Measurements from ENCODE around the gene CLDN9.
A peak's percentile ranks its signal among the peaks of the same experiment; 100 is the strongest.

CLDN9 gene

DNA sequence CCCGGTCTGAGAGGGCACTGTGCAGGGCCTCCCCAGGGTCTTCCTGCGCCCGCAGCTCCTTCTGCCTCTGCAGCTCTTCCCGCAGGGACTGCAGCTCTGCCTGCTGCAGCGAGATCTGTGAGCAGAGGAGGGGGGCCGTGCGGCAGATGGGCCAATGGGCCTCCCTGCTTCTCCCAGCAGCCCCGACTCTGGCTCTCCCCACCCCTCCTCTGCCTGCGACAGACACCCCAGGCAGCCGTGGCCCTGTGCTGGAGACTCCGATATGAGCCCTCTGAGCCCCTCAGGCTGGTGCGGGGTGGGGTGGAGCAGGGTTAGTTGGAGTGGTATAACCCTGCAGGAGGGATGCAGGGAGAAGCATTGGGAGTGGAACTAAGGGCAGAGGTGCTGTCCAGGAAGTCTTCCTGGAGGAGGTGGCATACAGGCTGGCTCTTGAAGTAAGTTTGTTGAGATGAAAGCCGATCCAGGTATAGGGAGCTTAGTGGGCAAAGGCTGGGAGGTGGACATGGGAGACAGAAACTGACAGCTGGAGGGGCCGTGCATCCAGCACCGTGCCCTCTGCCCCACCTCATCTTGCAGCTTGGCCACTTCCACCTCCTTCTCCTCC lies 16.1 kb downstream of the CLDN9 start:
- DNase-seq (ENCODE audit: low read depth in 1 of 2, low spot score in 1 of 2): no peak

DNA sequence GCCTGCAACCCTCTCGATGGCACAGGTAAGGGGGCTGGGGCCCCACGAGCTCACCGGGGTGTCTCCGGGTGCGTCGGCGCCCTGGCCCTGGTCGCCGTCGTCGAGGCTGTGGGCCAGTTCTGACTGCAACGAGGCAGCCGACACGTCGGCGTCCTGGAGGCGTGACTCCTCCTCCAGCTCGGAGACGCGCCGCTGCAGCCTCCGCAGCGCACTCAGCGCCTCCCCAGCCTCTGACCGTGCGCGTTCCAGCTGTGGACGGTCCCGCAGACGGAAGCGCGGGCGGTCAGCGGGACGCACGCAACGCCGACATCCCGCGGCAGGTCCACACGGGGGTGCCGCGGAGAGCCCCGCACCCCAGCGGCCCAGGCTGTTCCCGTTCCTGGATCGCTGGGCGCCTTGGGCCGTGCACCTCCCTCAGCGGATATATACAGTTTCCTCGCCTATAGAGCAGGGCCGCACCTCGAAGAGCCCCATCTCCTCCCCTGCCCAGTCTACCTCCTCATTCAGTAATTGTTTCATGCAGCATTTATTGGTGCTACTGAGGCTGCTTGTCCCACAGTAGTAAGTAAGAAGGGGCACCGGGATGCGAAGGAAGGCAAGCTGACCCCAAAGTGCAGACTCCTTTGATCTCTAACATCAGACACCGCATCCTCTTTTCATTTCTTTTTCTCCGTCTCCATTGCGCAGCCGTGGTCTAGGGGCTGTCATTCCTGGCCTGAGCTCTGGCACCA lies 16.9 kb downstream of the CLDN9 start:
- DNase-seq (ENCODE audit: low read depth in 1 of 2, low spot score in 1 of 2): peak in 1 of 2 donors; percentile 8

DNA sequence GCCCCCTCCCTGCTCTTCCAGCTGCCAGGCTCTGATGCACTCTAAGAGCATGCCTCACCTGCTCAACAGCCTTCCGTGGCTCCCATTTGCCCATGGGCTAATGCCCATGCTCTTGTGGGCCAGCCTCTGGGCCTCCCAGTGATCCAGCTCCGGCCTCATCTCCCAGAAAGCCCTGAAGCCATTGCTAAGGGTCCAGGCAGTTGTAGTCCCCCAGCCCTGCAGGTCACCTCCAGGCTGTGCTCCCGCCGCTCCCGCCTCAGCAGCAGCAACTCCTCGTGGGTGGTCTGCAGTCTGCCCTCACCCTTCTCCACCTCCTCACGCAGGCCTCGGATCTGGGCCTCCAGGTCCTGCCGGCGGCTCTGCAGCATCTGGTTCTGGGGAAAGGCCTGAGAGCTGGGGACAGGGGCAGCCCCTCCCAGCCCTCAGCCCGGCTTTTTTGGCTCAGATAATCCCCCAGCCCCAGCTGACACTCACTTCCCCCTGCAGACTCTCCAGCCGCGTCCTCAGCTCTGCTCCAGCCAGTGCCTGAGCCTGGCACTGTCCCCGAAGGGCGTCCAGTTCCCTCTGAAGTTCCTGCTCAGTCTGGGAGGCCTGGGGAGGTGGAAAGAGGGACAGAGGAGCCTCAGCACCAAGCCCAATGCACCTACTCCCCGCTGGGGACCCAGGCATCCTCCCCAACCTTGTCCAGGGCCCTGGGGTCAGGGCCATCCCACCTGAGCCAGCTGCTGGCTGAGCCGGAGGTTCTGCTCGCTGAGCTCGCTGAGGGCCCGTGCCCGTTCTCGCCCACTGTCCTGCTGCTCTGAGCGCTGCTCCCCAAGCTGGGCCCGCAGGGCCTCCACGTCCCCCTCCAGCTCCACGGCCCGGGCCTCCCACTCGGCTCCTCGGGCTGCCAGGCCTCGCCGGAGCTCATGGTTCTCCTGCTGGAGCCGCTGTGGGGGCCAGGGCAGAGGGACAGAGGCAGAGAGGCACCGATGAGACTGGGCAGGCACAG lies 17.8 kb downstream of the CLDN9 start:
- no peak for DNase-seq (ENCODE audit: low read depth in 1 of 2, low spot score in 1 of 2)

DNA sequence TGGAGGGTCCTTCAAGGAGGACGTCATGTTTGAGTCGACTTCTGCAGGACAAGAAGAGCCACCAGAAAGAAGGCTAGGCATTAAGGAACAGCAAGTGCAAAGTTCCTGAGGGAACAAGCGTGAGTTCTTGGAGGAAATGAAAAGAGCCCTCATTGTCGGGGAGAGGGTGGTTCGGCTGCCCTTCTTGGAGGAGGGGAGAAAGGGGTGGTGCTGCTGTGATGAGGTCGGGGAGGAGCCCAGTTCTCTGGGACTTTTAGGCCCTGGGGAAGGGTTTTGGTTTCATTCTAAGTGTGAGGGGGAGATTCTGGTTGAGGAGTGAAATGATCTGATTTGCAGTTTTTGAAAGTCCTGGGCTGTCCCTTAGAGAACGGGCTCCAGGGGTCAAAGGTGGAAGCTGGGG lies 19.9 kb downstream of the CLDN9 start:
- DNase-seq (ENCODE audit: low read depth in 1 of 2, low spot score in 1 of 2): no peak

DNA sequence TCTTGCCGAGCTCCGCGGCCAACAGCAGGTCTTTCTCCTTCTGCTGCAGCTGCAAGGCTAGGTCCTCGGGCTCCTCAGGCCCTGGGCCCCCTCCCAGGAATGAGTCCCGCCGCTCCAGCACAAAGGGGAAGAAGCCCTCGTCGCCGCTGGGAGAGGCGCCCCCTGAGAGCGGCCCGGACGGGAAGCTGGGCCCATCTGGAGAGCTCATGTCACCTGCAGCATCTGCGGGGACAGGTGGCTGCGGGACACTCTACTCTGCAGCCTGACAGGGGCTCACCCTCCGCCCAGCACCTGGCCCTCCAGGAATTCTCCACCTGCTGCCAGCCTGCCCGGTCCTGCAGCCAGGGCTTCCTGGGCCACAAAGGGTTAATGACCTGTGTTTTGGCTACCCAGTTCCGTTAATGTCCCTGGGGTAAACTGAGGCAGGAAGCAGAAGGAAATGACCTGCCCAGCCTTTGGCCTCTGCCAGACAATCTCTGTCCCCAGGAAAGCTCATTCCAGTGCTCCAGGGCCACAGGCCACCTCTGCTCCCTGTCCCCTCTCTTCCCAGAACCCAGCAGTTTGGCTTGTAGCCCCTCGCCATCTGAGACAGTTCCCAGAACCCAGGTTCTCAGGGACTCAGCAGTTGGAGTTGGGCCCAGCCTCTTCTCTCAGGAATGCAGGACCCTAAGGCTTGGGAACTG lies 22.7 kb downstream of the CLDN9 start:
- DNase-seq (ENCODE audit: low read depth in 1 of 2, low spot score in 1 of 2): no peak

DNA sequence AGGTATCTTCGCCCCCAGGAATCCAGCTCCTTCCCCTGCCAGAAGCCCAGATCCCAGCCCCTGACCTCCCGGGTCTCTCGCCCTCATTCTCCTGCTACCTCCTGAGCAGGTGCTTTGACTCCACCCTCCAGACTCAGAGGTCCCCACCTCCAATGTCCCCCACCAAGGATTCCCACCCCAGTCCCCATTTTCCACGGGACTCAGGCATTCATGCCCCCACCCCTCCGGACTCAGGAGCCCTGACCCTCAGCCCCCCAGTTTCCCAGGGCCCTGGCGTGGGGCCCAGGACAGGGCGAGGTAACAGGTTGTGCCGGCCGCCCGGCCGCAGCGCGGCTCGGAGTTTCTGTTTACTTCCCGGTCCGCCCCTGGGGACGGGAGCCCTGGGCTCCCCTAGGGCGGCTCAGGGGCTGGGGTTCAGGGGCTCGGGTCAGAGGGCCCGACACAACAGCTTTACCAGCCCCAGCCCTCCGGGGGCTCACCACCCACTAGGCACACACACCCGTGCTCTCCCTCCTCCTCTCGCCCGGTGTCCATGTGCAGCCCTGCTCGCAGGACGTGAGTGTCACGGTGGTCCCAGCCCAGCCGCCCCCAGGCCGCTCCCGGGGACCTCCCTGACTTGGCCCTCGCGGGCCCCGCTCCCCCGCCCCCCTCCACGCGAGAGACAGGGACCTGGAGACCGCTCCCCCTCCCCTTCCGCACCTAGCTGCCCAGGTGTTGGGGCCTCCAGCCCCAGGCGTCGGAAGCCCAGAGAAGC lies 23.4 kb downstream of the CLDN9 start:
- no peak for DNase-seq (ENCODE audit: low read depth in 1 of 2, low spot score in 1 of 2)

DNA sequence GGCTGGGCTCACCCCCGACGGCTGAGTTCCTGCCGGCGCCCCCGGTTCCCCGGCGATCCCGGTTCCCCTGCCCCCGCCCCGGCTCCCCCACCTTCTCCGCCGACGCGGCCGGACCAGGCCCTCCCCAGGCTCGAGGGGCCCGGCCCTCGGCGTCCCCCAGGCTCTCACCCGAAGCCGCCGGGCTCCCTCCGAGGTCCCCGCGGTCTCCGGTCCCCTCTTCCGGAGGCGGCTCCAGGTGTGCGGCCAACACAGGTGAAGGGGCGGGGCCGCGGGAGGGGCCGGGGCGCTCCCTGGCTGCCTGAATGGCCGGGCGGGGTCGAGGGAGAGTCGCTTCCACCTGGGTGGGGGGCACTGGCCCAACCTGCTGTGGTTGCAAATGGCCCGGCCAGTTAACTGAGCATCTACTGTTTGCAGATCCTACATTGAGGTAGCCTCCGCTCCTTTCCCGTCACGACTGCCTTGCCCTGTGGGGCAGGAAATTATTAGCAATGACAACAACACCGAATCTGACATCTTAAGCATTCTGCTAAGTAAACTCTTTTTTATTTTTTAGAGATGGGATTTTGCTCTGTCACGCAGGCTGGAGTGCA lies 24.1 kb downstream of the CLDN9 start, which contains the start of gene BICDL2:
Gene BICDL2, minus strand, starts transcription at position 219 of the 590 bp plus-strand sequence. CDS start 1,448 bp downstream, outside the sequence.
- DNase-seq (ENCODE audit: low read depth in 1 of 2, low spot score in 1 of 2): no peak

DNA sequence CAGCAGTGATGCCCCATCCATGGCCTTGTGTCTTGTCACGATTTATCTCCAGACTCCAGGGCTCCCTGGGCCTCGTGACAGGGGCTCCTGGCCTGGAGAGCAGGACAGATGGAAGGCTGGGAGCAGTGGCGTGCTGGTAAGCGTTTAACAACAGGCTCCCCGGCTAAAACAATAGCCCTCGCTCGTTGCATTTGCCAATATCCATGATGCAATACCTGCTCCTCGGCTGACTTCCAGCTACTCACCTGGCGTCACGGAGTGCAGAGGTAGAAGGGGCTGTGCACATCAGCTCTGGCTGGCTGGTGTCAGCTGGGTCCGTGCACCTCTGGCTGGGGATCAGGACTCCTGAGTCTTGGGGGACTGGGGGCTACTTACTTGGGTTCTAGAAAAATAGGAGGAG lies 25.5 kb downstream of the CLDN9 start:
- DNase-seq (ENCODE audit: low read depth in 1 of 2, low spot score in 1 of 2): no peak

DNA sequence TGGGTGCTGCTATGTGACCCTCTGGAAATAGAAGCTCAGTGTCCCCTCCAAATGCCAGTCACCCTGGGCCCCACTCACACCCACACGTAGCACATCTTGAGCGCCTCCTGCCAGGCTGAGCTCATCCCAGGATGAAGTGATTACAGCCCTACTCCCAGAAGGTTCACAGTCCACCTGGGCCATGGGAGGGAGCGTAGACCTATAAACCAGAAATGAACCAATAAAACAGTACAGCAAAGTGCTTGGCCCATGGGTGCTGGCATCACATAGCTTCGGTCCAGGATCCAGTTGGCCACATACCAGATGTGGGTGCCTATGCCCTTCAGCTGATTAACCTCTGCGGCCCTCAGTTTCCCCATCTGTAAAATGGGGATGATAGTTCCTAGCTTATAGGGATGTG lies 26.2 kb downstream of the CLDN9 start:
- no peak for DNase-seq (ENCODE audit: low read depth in 1 of 2, low spot score in 1 of 2)

DNA sequence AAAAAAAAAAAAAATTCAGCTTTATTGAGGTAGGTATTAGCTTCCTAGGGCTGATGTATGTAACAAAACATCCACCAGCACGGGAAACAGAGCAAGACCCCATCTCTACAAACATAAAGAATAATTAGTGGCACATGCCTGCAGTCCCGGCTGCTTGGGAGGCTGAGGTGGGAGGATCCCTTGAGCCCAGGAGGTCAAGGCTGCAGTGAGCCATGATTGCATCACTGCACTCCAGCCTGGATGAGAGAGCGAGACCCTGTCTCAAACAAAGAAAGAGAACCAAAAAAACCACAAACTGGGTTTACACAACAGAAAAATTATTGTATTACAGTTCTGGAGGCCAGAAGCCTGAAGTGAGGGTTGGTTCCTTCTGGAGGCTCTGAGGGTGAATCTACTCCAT lies 29.7 kb downstream of the CLDN9 start:
- DNase-seq (ENCODE audit: low read depth in 1 of 2, low spot score in 1 of 2): no peak

DNA sequence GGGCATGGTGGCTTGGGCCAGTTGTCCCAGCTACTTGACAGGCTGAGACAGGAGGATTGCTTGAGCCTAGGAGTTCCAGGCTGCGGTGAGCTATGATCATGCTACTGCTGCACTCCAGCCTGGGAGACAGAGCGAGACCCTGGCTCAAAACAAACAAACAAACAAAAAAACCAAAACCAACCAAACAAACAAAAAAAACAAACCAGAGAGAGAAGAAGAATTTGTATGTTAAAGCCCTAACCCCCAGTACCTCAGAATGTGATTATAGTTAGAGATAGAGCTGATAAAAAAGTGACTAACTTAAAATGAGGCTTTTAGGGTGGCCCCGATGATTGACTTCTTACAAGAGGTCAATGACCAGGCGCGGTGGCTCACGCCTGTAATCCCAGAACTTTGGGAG lies 32.0 kb downstream of the CLDN9 start:
- no peak for DNase-seq (ENCODE audit: low read depth in 1 of 2, low spot score in 1 of 2)

DNA sequence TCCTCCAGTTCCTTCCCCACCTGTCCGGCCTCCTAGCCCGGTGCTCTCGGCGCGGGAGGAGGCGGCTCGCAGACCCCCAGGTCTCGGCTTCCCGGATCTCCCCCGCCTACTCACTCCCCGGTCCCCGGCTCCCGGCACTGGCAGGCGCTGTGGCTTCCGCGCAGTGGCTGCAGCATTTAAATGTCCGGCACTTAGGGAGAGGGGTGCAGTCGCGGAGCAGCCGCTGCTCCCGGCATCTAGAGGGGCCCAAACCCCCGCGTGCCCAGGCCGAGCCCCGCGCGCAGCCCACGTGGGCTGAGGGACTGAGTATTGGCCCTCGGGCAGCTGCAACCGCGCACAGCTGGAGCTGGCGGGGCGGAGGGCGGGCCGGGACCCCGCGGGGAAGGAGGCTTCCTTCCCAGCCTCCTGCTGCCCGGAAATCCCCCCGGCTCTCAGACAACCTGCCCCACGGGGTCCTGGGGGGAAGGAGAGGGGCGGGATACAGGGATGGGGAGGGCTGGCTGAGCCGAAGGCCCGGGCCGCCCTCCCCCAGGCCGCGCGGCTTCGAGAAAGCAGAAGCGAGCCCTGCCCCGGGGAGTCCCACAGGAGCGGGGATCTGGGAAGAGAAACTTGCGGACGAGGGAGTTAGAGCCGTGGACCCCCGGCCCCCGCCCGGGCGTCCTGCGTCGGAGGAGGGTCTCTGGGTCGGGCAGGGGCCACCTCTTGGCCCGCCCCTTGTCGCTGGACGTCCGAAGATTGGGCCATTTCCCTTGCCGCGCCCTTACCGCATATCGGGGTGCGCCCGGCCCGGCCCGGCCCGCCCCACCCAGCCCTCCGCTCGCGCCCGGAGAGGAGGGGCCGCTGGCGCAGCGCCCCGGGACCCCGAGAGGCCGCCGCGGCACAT lies 33.3 kb downstream of the CLDN9 start, which contains the start of gene MMP25:
Gene MMP25, plus strand, starts transcription at position 804 of the 883 bp plus-strand sequence. CDS start 357 bp downstream, outside the sequence.
- DNase-seq (ENCODE audit: low read depth in 1 of 2, low spot score in 1 of 2): no peak

DNA sequence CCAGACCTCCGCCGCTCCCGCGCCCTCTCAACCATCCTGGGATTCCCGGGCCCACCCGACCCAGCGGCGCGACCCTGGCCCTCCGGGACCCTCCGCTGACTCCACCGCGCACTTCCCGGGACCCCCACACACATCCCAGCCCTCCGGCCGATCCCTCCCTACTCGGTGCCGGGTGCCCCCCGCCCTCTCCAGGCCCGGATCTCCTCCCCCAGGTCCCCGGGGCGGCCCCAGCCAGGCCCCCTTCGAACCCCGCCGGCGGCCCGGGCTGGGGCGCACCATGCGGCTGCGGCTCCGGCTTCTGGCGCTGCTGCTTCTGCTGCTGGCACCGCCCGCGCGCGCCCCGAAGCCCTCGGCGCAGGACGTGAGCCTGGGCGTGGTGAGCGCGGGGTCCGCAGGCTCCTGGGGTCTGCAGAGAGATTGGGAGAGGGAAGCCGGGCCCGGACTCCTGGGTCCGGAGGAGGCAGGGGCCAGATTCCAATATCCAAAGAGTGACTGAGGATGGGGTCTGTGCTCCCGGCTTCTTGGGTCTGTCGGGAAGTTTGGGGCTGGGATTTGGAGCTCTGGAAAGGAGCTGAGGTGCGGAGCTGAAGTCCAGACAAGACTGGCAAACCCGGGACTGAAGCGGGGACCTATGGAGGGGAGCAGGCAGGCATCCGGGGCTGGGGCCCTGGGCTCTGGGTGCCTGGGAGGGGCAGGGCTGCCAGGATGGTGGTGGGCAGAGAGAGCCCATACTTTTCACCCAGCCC lies 34.1 kb downstream of the CLDN9 start:
- DNase-seq (ENCODE audit: low read depth in 1 of 2, low spot score in 1 of 2): no peak

DNA sequence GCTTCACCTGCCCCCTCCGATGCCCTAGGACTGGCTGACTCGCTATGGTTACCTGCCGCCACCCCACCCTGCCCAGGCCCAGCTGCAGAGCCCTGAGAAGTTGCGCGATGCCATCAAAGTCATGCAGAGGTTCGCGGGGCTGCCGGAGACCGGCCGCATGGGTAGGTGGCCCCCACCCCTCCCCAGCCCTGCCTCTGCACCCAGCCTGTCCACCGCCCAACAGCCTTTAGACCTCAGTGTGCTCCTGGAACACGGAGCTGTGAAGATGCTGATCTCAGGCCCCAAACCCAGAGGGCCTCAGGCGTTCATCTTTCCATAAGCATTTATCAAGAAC lies 34.6 kb downstream of the CLDN9 start:
- no peak for DNase-seq (ENCODE audit: low read depth in 1 of 2, low spot score in 1 of 2)

DNA sequence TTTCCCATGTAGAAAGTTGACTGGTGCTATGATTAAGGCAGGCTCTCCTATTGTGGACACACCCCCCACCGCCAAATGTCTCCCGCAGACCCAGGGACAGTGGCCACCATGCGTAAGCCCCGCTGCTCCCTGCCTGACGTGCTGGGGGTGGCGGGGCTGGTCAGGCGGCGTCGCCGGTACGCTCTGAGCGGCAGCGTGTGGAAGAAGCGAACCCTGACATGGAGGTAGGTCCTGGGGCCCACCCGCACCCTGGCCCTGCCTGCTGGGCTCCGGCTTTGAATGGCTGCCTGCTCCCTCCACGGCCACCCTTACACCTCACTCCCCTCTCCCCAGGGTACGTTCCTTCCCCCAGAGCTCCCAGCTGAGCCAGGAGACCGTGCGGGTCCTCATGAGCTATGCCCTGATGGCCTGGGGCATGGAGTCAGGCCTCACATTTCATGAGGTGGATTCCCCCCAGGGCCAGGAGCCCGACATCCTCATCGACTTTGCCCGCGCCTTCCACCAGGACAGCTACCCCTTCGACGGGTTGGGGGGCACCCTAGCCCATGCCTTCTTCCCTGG lies 37.3 kb downstream of the CLDN9 start:
- no peak for DNase-seq (ENCODE audit: low read depth in 1 of 2, low spot score in 1 of 2)

DNA sequence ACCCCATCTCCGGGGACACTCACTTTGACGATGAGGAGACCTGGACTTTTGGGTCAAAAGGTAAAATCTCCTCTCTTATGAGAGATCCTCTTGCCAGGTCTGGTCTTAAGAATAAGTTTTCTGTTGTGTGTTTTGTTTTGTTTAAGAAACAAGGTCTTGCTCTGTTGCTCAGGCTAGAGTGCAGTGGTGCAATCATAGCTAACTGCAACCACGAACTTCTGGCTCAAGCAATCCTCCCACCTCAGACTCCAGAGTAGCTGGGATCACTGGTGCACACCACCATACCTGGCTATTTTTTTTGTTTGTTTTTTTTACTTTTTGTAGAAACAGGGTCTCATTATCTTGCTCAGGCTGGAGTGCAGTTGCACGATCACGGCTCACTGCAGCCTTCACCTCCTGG lies 37.8 kb downstream of the CLDN9 start:
- no peak for DNase-seq (ENCODE audit: low read depth in 1 of 2, low spot score in 1 of 2)

DNA sequence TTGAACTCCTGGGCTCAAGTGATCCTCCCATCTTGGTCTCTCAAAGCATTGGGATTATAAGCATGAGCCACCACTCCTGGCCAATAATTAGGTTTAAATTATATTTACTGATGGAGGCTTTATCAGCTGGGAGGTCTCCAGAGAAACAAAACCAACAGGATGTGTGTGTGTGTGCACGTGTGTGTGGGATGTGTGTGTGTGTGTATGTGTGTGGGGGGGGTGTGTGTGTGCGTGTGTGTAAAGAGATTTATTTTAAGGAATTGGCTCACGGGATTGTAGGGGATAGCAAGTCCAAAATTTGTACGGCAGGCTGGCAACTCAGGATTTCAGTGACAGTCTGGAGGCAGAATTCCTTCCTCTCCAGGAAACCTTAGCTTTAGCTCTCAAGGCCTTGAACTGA lies 38.3 kb downstream of the CLDN9 start:
- DNase-seq (ENCODE audit: low read depth in 1 of 2, low spot score in 1 of 2): no peak

DNA sequence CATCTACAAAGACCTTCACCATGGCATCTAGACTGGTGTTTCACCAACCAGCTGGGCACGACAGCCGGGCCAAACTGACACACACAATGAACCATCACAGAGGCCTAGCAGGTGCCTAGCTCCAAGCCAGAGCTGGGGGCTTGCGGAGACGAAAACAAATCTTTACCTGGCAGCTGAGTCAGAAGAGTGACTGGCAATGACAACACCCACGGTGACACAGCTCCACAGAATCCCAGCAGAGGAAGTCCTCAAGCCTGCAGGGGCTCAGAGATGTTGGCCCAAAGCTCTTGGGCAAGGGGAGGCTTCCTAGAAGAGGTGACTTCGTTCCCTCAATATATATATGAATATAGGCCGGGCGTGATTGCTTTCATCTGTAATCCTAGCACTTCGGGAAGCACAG lies 38.8 kb downstream of the CLDN9 start:
- DNase-seq (ENCODE audit: low read depth in 1 of 2, low spot score in 1 of 2): no peak

Measured in activated CD4-positive, alpha-beta T cell treated with anti-CD3 and anti-CD28 coated beads, Interleukin-2, amount 50 U/mL, for 24 hours (primary cell).